Activated naive CD8-positive, alpha-beta T cell (primary cell): Measurements from ENCODE around the gene LSM2.
"Not testable (repeated sequence)": the region's sequence is repeated elsewhere in the genome, so short reads cannot be mapped to it uniquely, and the experiment has no call there.

Source experiments
- H3K27ac Mint-ChIP-seq: one replicate; pipeline ENCODE4 v1.8.0; 2021; ENCODE audit warnings: mixed read lengths
- H3K27me3 Mint-ChIP-seq: one replicate; pipeline ENCODE4 v1.8.0; 2021; ENCODE audit warnings: mixed read lengths
- H3K36me3 Mint-ChIP-seq: one replicate; pipeline ENCODE4 v1.8.0; 2021; ENCODE audit warnings: mixed read lengths
- H3K4me1 Mint-ChIP-seq: one replicate; pipeline ENCODE4 v1.8.0; 2021; ENCODE audit warnings: low read depth, mixed read lengths
- H3K4me3 Mint-ChIP-seq: one replicate; pipeline ENCODE4 v1.8.0; 2021; ENCODE audit warnings: mild to moderate bottlenecking, mixed read lengths
- H3K9me3 Mint-ChIP-seq: one replicate; pipeline ENCODE4 v1.8.0; 2021; ENCODE audit warnings: low read depth, mixed read lengths

LSM2 gene

DNA sequence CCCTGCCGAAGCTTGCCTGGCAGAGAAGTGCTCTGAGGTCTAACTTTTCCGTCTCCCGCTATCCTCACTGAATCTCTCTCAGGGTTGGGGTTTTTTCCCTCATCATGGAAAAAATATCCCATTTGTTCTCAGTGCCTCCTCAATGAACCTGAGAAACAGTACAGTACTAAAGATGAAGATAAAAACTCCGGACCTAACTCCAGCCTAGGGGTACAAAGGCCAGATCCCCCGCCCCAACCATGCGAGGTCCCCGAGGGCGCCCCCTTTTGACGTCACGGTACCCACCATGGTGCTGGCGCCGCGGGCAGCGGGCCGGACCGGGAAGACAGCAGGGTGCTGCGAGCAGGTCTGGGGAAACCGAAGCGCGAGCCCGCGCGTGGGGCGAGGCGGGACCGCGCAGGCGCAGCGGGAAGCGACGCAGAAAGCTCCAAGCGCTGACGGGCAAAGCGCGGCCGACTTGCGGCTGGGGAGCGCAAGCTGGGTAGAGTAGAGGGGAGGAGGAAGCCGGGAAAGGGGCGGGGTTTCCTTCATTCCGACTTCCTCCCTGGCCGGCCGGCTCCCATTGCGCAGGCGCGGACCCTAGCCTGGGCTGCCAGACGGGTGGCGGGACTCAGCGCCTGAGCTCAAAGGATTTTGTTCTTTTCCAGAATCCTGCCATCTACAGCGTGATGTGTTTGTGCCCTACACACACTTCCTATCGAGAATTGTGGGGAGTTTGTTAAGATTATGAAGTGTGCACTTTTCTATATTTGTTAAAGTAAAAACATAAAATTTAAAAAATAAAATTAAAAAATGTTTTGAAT, at the start of gene LSM2:
TSS of gene LSM2 (minus strand) at position 497 of the 803 bp plus-strand sequence. CDS start at position 288, 209 bp downstream.
- peaks cover 15% of the 10 kb centered on the region for H3K4me1 Mint-ChIP-seq
- peak within 1 kb of the TSS; percentile 96 for H3K4me3 Mint-ChIP-seq
- peaks cover 6% of the 10 kb centered on the region for H3K36me3 Mint-ChIP-seq
- H3K27ac Mint-ChIP-seq, result peak within 1 kb of the TSS; percentile 97
- no peaks in the 10 kb centered on the region for H3K27me3 Mint-ChIP-seq
- no peaks in the 10 kb centered on the region for H3K9me3 Mint-ChIP-seq

DNA sequence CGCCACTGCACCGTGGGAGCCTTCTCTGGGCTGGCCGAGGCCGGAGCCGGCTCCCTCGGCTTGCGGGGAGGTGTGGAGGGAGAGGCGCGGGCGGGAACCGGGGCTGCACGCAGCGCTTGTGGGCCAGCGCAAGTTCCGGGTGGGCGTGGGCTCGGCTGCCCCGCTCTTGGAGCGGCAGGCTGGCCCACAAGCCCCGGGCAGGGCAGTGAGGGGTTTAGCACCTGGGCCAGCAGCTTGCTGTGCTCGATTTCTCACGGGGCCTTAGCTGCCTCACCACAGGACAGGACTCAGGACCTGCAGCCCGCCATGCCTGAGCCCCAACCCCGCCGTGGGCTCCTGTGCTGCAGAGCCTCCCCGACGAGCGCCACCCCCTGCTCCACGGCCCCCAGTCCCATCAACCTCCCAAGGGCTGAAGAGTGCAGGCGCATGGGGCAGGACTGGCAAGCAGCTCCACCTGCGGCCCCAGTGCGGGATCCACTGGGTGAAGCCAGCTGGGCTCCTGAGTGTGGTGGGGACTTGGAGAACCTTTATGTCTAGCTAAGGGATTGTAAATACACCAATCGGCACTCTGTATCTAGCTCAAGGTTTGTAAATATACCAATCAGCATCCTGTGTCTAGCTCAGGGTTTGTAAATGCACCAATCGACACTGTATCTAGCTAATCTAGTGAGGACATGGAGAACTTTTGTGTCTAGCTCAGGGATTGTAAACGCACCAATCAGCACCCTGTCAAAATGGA, 45.4 kb upstream of the LSM2 start:
- H3K36me3 Mint-ChIP-seq, H3K4me3 Mint-ChIP-seq, H3K9me3 Mint-ChIP-seq, H3K27me3 Mint-ChIP-seq, H3K27ac Mint-ChIP-seq, H3K4me1 Mint-ChIP-seq: not testable (repeated sequence)

DNA sequence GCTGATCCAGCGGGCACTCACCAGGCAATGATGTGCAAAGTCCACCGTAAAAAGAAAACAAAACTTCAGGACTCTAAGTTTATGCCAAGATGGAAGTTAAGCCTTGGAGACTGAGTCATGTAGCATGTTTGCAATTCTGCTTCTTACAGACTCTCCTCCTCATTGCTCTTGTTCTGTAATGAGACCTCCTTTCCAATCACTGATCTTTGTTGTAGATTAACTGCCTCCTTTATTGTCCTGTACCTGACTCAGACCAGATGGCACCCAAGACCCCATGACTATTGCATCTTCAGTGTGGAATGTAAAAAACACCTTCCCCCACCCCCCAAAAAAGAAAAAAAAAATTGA, 44.7 kb upstream of the LSM2 start:
- Mint-ChIP-seq H3K4me1 (no peaks in the 10 kb centered on the region), H3K27ac (no peak overlapping the region), H3K36me3 (no peaks in the 10 kb centered on the region), H3K27me3 (no peaks in the 10 kb centered on the region), H3K4me3 (no peak overlapping the region), H3K9me3 (no peaks in the 10 kb centered on the region)

DNA sequence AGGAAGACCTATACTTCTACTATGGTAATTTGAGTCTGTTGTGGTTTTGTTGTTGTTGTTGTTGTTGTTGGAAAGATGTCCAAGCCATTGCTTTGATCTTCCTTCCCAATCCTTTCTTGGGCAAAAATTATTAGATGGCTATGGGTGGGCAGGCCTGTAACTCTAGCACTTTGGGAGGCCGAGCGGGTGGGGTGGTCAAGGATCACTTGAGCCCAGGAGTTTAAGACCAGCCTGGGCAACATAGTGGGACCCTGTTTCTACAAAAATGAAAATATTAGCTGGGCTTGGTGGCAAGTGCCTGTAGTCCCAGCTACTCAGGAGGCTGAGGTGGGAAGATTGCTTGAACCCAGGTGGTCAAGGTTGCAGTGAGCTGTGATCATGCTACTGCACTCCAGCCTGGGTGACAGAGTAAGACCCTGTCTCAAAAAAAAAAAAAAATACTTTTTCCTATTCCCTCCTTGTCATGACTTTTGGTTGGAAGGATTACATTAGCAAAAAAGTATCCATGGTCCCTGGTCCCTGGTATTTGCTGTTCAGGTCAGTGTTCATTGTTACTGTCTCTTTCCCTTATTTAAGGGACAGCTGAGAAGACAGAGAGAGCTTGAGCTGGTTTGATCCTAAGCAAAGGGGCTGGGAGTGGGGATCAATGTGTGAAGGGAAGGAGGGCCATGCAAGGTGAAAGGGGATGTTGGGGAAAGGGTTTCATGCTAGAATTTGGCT, 44.2 kb upstream of the LSM2 start:
- H3K27me3 Mint-ChIP-seq, result no peaks in the 10 kb centered on the region
- no peak overlapping the region for H3K27ac Mint-ChIP-seq
- no peaks in the 10 kb centered on the region for H3K4me1 Mint-ChIP-seq
- H3K36me3 Mint-ChIP-seq, result no peaks in the 10 kb centered on the region
- no peak overlapping the region for H3K4me3 Mint-ChIP-seq
- H3K9me3 Mint-ChIP-seq, result no peaks in the 10 kb centered on the region

DNA sequence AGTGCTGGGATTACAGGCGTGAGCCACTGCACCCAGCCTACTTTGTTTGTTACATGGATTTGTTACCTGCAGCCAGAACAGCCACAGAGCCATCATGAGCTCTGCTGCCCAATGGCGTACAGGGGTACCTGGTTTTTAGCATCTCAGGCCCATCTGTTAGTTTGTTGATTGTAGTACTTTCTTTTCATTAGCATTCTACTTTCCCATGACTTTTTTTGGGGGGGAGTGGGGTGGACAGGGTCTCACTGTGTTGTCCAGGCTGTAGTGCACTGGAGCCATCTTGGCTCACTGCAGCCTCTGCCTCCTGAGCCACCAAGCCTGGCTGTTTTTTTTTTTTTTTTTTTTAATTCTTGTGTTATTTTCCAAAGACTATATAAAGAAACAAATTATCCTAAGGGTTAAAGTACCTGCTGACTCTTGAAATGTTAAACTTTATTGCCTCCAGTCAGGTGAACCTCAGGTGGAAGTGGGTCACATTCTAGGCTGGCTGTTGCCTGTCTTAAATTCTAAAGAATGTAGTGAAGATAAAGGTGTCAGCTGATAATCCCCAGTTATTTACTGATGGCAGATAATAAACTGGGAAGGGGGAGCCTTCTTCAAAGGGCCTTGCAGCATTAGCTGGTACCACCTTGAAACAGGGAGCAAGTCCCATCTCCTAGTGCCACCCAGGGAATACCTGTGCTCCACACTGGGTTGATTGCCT, 40.7 kb upstream of the LSM2 start:
- no peaks in the 10 kb centered on the region for H3K4me1 Mint-ChIP-seq
- H3K9me3 Mint-ChIP-seq, result no peaks in the 10 kb centered on the region
- no peak overlapping the region for H3K27ac Mint-ChIP-seq
- H3K4me3 Mint-ChIP-seq, result no peak overlapping the region
- H3K36me3 Mint-ChIP-seq, result no peaks in the 10 kb centered on the region
- H3K27me3 Mint-ChIP-seq, result no peaks in the 10 kb centered on the region

DNA sequence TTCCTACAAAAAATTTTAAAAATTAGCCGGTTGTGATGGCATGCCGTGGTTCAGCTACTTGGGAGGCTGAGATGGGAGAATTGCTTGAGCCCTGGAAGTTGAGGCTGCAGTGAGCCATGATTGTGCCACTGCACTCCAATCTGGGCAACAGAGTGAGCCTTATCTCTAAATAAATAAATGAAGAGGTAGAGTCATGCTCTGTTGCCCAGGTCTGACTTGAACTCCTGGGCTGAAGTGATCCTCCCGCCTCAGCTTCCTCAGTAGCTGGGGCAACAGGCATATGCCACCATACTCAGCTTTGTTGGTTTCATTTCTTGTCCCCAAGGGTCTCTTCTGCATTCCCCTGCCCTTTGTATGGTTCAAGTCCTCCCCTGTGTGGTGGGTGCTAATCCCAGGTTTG, 37.7 kb upstream of the LSM2 start:
- no peaks in the 10 kb centered on the region for H3K9me3 Mint-ChIP-seq
- H3K36me3 Mint-ChIP-seq, result peaks cover 3% of the 10 kb centered on the region
- H3K27ac Mint-ChIP-seq, result no peak overlapping the region
- peaks cover 2% of the 10 kb centered on the region for H3K4me1 Mint-ChIP-seq
- H3K27me3 Mint-ChIP-seq, result no peaks in the 10 kb centered on the region
- H3K4me3 Mint-ChIP-seq, result no peak overlapping the region

DNA sequence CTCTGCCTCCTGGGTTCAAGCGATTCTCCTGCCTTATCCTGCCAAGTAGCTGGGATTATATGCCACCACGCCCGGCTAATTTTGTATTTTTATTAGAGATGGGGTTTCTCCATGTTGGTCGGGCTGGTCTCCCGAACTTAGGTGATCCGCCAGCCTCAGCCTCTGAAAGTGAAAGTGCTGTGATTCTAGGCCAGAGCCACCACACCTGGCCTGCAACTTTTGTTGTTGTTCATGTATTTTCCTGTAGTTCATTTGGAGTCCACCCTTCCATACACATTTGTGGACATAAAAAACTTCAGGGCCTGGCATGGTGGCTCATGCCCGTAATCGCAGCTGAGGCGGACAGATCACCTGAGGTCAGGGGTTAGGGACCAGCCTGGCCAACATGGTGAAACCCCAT, 35.3 kb upstream of the LSM2 start:
- peaks cover 15% of the 10 kb centered on the region for H3K4me1 Mint-ChIP-seq
- no peaks in the 10 kb centered on the region for H3K27me3 Mint-ChIP-seq
- H3K9me3 Mint-ChIP-seq, result no peaks in the 10 kb centered on the region
- no peak overlapping the region for H3K27ac Mint-ChIP-seq
- no peak overlapping the region for H3K4me3 Mint-ChIP-seq
- peaks cover 14% of the 10 kb centered on the region for H3K36me3 Mint-ChIP-seq

DNA sequence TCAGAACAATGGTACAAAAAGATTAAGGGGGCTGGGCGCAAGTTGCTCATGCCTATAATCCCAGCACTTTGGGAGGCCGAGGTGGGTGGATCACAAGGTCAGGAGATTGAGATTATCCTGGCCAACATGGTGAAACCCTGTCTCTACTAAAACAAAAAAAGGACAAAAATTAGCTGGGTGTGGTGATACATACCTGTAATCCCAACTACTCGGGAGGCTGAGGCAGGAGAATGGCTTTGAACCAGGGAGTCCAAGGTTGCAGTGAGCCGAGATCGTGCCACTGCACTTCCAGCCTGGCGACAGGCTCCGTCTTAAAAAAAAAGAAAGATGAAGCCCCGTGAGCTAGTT, 33.0 kb upstream of the LSM2 start:
- H3K4me1 Mint-ChIP-seq, result peaks cover 19% of the 10 kb centered on the region
- H3K36me3 Mint-ChIP-seq, result peaks cover 31% of the 10 kb centered on the region
- not testable (repeated sequence) for H3K27me3 Mint-ChIP-seq, H3K9me3 Mint-ChIP-seq
- peak overlapping the region; percentile 77 for H3K27ac Mint-ChIP-seq
- peak overlapping the region; percentile 92 for H3K4me3 Mint-ChIP-seq

DNA sequence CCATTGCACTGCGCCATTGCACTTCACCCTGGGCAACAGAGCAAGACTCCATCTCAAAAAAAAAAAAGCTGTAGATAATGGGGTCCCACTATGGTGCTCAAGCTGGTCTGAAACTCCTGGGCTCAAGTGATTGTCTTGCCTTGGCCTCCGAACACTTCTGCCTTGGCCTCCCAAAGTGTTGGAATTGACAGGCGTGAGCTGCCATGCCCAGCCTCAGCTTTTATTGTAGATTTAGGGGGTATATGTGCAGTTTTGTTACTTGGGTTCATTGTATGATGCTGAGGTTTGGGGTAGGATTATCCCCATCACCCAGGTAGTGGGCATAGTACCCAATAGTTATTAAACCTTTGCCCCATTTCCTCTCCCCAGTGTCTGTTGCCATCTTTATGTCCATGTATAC, 32.2 kb upstream of the LSM2 start:
- Mint-ChIP-seq H3K4me1 (peaks cover 19% of the 10 kb centered on the region), H3K27me3 (no peaks in the 10 kb centered on the region), H3K27ac (peak overlapping the region; percentile 77), H3K9me3 (no peaks in the 10 kb centered on the region), H3K4me3 (peak overlapping the region; percentile 92), H3K36me3 (peaks cover 31% of the 10 kb centered on the region)

DNA sequence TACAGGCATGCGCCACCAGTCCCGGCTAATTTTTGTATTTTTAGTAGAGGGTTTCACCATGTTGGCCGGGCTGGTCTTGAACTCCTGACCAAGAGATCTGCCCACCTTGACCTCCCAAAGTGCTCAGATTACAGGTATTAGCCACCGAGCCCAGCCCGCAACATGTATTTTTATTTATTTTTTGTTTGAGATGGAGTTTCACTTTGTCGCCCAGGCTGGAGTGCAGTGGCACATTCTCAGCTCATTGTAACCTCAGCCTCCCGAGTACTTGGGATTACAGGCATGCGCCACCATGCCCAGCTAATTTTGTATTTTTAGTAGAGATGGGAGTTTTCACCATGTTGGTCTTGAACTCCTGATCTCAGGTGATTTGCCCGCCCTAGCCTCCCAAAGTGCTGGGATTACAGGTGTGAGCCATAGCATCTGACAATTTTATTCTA, 31.4 kb upstream of the LSM2 start:
- H3K27me3 Mint-ChIP-seq, H3K9me3 Mint-ChIP-seq: not testable (repeated sequence)
- Mint-ChIP-seq H3K36me3 (peaks cover 31% of the 10 kb centered on the region), H3K4me3 (peak overlapping the region; percentile 92), H3K27ac (peak overlapping the region; percentile 99), H3K4me1 (peaks cover 21% of the 10 kb centered on the region)

DNA sequence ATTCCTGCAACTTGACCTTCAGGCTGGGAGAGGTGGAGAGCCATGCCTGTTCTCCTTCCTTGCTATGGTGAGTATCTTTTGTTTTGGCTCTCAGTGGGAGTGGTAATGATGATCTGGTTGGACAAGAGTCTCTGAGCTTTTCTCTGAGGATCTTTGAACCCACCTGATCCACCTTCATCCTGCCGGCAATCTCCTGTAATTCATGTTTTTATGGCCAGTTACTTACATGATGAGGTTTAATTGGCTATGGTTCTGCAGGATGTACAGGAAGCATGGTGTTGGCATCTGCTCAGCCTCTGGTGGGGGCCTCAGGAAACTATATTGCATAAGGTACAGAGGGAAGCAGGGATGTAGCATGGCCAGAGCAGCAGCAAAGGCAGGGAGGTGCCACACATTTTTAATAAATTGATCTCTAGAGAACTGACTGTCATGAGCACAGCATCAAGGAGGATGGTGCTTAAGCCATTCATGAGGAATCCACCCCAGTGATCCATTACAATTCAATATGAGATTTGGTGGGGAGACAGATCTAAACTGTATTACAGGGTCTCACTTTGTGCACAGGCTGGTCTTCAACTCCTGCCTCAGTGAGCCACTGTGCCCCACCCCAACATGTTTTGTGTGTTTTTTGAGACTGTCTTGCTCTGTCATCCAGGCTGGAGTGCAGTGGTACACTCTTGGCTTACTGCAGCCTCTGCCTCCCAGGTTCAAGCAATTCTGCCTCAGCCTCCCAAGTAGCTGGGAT, 30.8 kb upstream of the LSM2 start:
- H3K4me3 Mint-ChIP-seq, result peak overlapping the region; percentile 92
- peaks cover 23% of the 10 kb centered on the region for H3K4me1 Mint-ChIP-seq
- no peaks in the 10 kb centered on the region for H3K9me3 Mint-ChIP-seq
- no peaks in the 10 kb centered on the region for H3K27me3 Mint-ChIP-seq
- peaks cover 31% of the 10 kb centered on the region for H3K36me3 Mint-ChIP-seq
- peak overlapping the region; percentile 99 for H3K27ac Mint-ChIP-seq

DNA sequence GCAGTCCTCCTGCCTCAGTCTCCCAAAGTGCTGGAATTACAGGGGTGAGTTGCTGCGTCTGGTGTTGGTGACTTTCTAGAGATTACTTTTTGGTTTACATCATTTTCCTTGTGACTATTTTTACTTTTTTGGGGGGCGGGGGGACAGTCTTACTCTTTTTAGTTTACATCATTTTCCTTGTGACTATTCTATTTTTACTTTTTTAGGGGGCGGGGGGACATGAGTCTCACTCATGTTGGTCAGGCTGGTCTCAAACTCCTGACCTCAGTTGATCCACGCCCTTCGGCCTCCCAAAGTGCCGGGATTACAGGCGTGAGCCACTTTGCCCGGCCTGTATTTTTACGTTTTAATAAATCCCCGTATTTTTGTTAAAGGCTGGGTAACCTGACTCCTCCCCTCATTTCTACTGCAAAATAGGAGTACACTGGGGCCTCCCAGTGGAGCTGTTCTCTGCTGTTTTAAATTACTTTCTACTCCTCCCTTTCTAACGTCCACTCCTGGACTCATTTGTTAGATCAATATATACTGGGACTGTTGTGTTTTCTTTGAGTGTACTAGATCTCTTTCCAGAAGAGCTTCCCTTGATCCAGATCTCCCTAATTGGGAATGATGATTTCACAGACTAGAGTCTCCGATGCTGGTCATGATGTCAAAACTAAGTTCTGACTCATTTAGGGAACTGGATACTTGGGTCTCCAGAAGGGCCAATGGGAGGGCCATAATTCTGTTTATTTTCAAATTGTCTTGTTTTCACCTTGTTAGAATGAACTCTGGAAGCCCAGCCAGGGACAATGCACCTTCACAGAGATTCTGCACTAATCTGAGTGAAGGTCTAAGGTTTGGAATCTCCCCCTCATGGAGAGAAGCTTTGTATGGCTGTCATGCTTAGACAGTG, 30.0 kb upstream of the LSM2 start:
- peaks cover 31% of the 10 kb centered on the region for H3K36me3 Mint-ChIP-seq
- no peaks in the 10 kb centered on the region for H3K9me3 Mint-ChIP-seq
- H3K4me3 Mint-ChIP-seq, result peak overlapping the region; percentile 92
- H3K27ac Mint-ChIP-seq, result peak overlapping the region; percentile 99
- no peaks in the 10 kb centered on the region for H3K27me3 Mint-ChIP-seq
- H3K4me1 Mint-ChIP-seq, result peaks cover 23% of the 10 kb centered on the region

DNA sequence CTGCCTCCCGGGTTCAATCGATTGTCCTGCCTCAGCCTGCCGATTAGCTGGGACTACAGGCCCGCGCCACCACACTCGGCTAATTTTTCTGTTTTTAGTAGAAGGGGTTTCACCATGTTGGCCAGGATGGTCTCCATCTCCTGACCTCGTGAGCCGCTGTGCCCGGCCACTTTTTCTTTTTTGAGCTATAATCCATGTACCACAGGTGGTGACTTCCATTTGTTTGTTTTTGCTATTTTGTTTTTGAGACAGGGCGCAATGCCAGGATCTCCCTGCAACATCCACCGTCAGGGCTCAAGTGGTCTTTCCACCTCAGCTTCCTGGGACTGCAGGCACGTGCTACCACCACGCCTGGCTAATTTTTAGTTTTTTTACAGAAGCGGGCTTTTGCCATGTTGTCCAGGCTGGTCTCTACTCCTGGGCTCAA, 29.3 kb upstream of the LSM2 start:
- H3K9me3 Mint-ChIP-seq, result no peaks in the 10 kb centered on the region
- H3K27me3 Mint-ChIP-seq, result no peaks in the 10 kb centered on the region
- peak overlapping the region; percentile 92 for H3K4me3 Mint-ChIP-seq
- peaks cover 31% of the 10 kb centered on the region for H3K36me3 Mint-ChIP-seq
- peak overlapping the region; percentile 99 for H3K27ac Mint-ChIP-seq
- H3K4me1 Mint-ChIP-seq, result peaks cover 23% of the 10 kb centered on the region
